ENCODE data around the gene AP4E1.

AP4E1 gene

GRCh38 chr15:50978580-50978979 is 70.1 kb downstream of the AP4E1 start:
- Histone ChIP-seq H3K27me3 (ENCODE audit: control insufficient read depth, insufficient read depth, low read length) (no peaks in the 10 kb centered on the region), H3K9ac (ENCODE audit: low read depth, low read length) (no peak overlapping the region), H3K9me3 (ENCODE audit: control insufficient read depth, insufficient read depth, low read length) (no peaks in the 10 kb centered on the region), H3K36me3 (ENCODE audit: control insufficient read depth, insufficient read depth, low read length) (peaks cover under 1% of the 10 kb centered on the region; the same call in 1 of the 2 replicates), H3K4me1 (ENCODE audit: control insufficient read depth, insufficient read depth, low read length) (no peaks in the 10 kb centered on the region), H3K4me3 (ENCODE audit: low read depth, low read length) (no peak overlapping the region), H3K27ac (ENCODE audit: low read depth, low read length) (no peak overlapping the region)

DNA sequence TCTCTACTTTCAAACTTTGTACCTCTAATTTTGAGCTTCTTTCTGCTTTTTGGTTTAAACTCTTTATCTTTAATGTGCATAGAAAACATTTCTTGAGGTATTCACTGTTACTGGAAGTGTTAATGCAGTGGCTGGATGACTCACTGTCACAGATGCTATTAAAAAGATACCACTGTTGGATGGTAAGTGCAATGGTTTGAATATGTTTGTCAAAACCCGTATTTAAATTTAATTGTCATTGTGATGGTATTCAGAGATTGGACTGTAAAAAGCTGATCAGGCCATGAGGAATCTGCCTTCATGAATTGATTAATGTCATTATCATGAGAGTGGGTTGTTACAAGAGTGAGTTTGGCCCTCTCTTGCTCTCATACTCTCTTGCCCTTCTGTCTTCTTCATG is 70.6 kb downstream of the AP4E1 start:
- H3K9ac ChIP-seq (ENCODE audit: low read depth, low read length), result no peak overlapping the region
- no peak overlapping the region for H3K27ac ChIP-seq (ENCODE audit: low read depth, low read length)
- H3K4me3 ChIP-seq (ENCODE audit: low read depth, low read length), result no peak overlapping the region
- no peaks in the 10 kb centered on the region for H3K27me3 ChIP-seq (ENCODE audit: control insufficient read depth, insufficient read depth, low read length)
- peaks cover 2% of the 10 kb centered on the region; the same call in 1 of the 2 replicates for H3K36me3 ChIP-seq (ENCODE audit: control insufficient read depth, insufficient read depth, low read length)
- H3K9me3 ChIP-seq (ENCODE audit: control insufficient read depth, insufficient read depth, low read length), result no peaks in the 10 kb centered on the region
- H3K4me1 ChIP-seq (ENCODE audit: control insufficient read depth, insufficient read depth, low read length), result no peaks in the 10 kb centered on the region

DNA sequence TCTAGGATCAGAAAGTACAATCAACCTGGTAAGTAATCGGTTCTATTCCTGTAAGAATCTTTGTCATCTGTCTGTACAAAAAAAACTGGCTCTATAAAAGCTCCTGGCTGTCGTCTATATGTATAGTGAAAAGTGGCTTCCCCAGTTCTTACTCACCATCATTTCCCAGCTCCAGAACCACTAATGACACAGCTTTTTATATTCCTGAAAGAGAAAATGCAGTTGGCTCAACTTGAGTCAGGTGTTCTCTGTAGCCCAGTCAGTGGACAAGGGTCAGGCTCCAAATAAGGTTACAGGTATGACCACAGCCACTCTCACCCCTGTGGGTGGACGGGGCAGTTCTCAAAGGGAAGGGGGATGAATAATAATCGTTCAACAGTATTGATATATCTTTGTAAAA is 85.1 kb downstream of the AP4E1 start:
- peaks cover 7% of the 10 kb centered on the region for H3K36me3 ChIP-seq (ENCODE audit: control insufficient read depth, insufficient read depth, low read length)
- H3K27ac ChIP-seq (ENCODE audit: low read depth, low read length), result no peak overlapping the region
- no peak overlapping the region for H3K9ac ChIP-seq (ENCODE audit: low read depth, low read length)
- H3K9me3 ChIP-seq (ENCODE audit: control insufficient read depth, insufficient read depth, low read length), result no peaks in the 10 kb centered on the region
- peaks cover 6% of the 10 kb centered on the region for H3K4me1 ChIP-seq (ENCODE audit: control insufficient read depth, insufficient read depth, low read length)
- no peak overlapping the region for H3K4me3 ChIP-seq (ENCODE audit: low read depth, low read length)
- no peaks in the 10 kb centered on the region for H3K27me3 ChIP-seq (ENCODE audit: control insufficient read depth, insufficient read depth, low read length)

DNA sequence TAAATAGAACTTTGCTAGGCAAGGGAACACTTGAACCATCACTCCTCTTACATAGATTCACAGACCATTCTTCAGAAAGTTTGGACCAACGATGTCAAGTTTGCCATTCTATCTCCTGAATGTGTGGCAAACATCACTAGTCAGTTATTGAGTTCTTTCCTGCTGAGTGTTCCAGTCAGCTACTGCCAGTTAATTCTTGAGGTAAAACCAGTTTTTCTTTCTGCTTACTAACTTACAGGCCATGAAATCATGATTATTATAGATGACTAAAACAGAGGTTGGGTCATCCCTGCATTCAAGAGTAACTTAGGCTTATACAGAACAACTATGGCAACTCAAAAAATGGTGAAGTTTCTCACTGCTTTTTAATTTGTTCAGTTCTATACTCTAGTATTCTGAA is 88.2 kb downstream of the AP4E1 start:
- no peak overlapping the region for H3K27ac ChIP-seq (ENCODE audit: low read depth, low read length)
- H3K9ac ChIP-seq (ENCODE audit: low read depth, low read length), result no peak overlapping the region
- no peaks in the 10 kb centered on the region for H3K27me3 ChIP-seq (ENCODE audit: control insufficient read depth, insufficient read depth, low read length)
- H3K9me3 ChIP-seq (ENCODE audit: control insufficient read depth, insufficient read depth, low read length), result no peaks in the 10 kb centered on the region
- H3K4me3 ChIP-seq (ENCODE audit: low read depth, low read length), result no peak overlapping the region
- H3K4me1 ChIP-seq (ENCODE audit: control insufficient read depth, insufficient read depth, low read length), result no peaks in the 10 kb centered on the region
- peaks cover 7% of the 10 kb centered on the region for H3K36me3 ChIP-seq (ENCODE audit: control insufficient read depth, insufficient read depth, low read length)

DNA sequence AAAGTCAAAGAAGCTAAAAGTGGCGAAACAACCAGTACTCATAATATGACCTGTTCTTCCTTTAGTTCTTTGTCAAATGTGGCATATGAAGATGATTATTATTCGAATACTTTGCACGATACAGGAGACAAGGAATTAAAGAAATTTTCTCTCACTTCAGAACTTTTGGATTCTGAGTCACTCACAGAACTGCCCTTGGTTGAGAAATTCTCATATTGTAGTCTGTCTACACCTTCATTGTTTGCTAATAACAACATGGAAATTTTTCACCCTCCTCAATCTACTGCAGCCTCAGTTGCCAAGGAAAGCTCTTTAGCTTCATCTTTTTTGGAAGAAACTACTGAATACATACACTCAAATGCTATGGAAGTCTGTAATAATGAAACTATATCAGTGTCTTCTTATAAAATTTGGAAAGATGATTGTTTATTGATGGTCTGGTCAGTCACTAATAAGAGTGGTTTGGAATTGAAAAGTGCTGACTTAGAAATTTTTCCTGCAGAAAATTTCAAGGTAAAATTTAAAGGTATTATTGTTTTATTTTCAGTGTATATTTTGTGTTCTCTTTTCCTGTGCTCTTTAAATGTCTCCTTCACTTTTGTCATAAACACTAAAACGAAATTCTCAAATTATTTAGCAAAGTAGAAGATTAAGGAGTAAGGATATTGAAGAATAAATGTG is 89.0 kb downstream of the AP4E1 start:
- Histone ChIP-seq H3K9me3 (ENCODE audit: control insufficient read depth, insufficient read depth, low read length) (no peaks in the 10 kb centered on the region), H3K4me1 (ENCODE audit: control insufficient read depth, insufficient read depth, low read length) (no peaks in the 10 kb centered on the region), H3K36me3 (ENCODE audit: control insufficient read depth, insufficient read depth, low read length) (peaks cover 10% of the 10 kb centered on the region), H3K4me3 (ENCODE audit: low read depth, low read length) (no peak overlapping the region), H3K27me3 (ENCODE audit: control insufficient read depth, insufficient read depth, low read length) (no peaks in the 10 kb centered on the region), H3K9ac (ENCODE audit: low read depth, low read length) (no peak overlapping the region), H3K27ac (ENCODE audit: low read depth, low read length) (no peak overlapping the region)

DNA sequence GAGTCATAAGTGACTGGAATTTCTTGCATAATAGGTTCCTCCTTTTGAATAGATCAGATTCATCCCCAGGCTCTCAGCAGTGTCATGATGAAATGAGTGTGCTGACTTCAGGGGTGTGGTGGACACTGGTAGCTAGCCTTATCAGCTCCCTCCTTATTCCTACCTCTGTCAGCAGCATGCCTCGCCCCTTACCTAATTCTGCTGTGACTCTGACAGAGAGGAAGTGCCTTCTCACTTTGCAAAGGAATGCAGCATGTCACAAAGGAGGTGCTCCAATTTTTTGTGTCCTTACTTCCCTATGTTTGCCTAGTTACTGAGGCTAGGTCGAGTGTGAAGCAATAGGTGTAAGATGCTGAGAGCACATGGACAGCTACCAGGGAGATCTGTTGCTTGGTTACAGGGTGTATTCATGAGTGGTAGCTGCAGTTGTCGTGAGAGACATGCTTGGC is 95.6 kb downstream of the AP4E1 start:
- no peak overlapping the region for H3K27ac ChIP-seq (ENCODE audit: low read depth, low read length)
- H3K27me3 ChIP-seq (ENCODE audit: control insufficient read depth, insufficient read depth, low read length), result no peaks in the 10 kb centered on the region
- H3K4me3 ChIP-seq (ENCODE audit: low read depth, low read length), result no peak overlapping the region

DNA sequence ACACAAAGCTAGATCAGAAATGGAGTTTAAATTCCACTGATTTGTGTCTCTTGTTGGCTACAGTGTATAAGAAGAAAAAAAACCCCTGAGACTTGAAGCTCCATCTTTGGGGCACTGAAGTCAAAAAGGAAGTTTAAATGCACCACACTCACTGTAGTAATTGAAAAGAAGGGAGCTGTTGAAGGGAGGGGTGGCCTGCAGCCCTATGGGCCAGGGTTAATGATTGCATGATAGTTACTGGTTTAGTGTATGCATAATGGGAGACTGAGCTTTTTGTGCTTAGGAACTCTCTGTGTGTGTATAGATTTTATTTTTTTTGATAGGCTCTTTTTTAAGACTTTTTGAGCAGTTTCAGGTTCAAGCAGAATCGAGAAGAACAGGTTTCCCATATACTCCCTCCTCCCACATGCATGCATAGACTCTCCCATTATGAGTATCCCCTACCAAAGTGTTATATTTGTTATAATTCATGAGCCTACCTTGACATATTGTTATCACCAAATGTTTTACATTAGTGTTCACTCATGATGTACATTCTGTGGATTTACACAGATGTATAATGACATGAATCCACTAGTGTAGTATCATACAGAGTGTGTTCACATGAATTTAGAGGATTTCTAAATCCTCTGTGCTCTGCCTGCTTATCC is 98.0 kb downstream of the AP4E1 start:
- 0 out of 2 replicates have a peak, but pooled peaks cover 5% of the 10 kb centered on the region for H3K36me3 ChIP-seq (ENCODE audit: control insufficient read depth, insufficient read depth, low read length)
- no peaks in the 10 kb centered on the region for H3K9me3 ChIP-seq (ENCODE audit: control insufficient read depth, insufficient read depth, low read length)
- H3K4me3 ChIP-seq (ENCODE audit: low read depth, low read length), result no peak overlapping the region
- peaks cover 5% of the 10 kb centered on the region; the same call in 1 of the 2 replicates for H3K4me1 ChIP-seq (ENCODE audit: control insufficient read depth, insufficient read depth, low read length)
- no peak overlapping the region for H3K27ac ChIP-seq (ENCODE audit: low read depth, low read length)
- no peaks in the 10 kb centered on the region for H3K27me3 ChIP-seq (ENCODE audit: control insufficient read depth, insufficient read depth, low read length)
- no peak overlapping the region for H3K9ac ChIP-seq (ENCODE audit: low read depth, low read length)

More for the DNA sequence above, 95.6 kb downstream of the AP4E1 start:
- Histone ChIP-seq H3K9me3 (ENCODE audit: control insufficient read depth, insufficient read depth, low read length) (no peaks in the 10 kb centered on the region), H3K9ac (ENCODE audit: low read depth, low read length) (no peak overlapping the region), H3K36me3 (ENCODE audit: control insufficient read depth, insufficient read depth, low read length) (0 out of 2 replicates have a peak, but pooled peaks cover 5% of the 10 kb centered on the region), H3K4me1 (ENCODE audit: control insufficient read depth, insufficient read depth, low read length) (peaks cover 5% of the 10 kb centered on the region; the same call in 1 of the 2 replicates)

DNA sequence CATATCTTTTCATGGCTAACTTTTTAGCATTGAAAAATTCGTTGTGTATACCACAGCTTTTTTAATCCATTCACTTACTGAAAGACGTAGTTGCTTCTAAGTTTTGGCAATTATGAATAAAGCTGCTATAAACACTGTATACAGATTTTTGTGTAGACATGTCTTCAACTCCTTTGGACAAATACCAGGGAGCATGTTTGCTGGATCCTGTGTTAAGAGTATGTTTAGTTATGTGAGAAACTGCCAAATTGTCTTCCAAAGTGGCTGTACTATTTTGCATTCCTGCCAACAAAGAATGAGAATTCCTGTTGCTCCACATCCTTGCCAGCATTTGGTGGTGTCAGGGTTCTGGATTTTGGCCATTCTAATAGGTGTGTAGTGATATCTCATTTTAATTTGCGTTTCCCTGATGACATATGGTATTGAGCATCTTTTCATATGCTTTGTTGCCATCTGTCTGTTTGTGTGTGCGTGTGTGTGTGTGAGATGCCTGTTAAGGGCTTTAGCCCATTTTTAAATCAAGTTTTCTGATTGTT is 98.7 kb downstream of the AP4E1 start:
- no peaks in the 10 kb centered on the region for H3K9me3 ChIP-seq (ENCODE audit: control insufficient read depth, insufficient read depth, low read length)
- H3K4me3 ChIP-seq (ENCODE audit: low read depth, low read length), result no peak overlapping the region
- peaks cover 5% of the 10 kb centered on the region; the same call in 1 of the 2 replicates for H3K4me1 ChIP-seq (ENCODE audit: control insufficient read depth, insufficient read depth, low read length)
- no peaks in the 10 kb centered on the region for H3K27me3 ChIP-seq (ENCODE audit: control insufficient read depth, insufficient read depth, low read length)
- no peak overlapping the region for H3K9ac ChIP-seq (ENCODE audit: low read depth, low read length)
- no peak overlapping the region for H3K27ac ChIP-seq (ENCODE audit: low read depth, low read length)
- H3K36me3 ChIP-seq (ENCODE audit: control insufficient read depth, insufficient read depth, low read length), result 0 out of 2 replicates have a peak, but pooled peaks cover 5% of the 10 kb centered on the region

- Histone ChIP-seq H3K27ac (ENCODE audit: low read depth, low read length) (no peak overlapping the region), H3K4me1 (ENCODE audit: control insufficient read depth, insufficient read depth, low read length) (no peaks in the 10 kb centered on the region), H3K4me3 (ENCODE audit: low read depth, low read length) (no peak overlapping the region), H3K9ac (ENCODE audit: low read depth, low read length) (no peak overlapping the region), H3K36me3 (ENCODE audit: control insufficient read depth, insufficient read depth, low read length) (no peaks in the 10 kb centered on the region), H3K9me3 (ENCODE audit: control insufficient read depth, insufficient read depth, low read length) (no peaks in the 10 kb centered on the region), H3K27me3 (ENCODE audit: control insufficient read depth, insufficient read depth, low read length) (no peaks in the 10 kb centered on the region)
Observed at GRCh38 chr15:51011212-51011611, 102.7 kb downstream of the AP4E1 start.

- H3K27me3 ChIP-seq (ENCODE audit: control insufficient read depth, insufficient read depth, low read length), result no peaks in the 10 kb centered on the region
- H3K9ac ChIP-seq (ENCODE audit: low read depth, low read length), result no peak overlapping the region
- no peak overlapping the region for H3K27ac ChIP-seq (ENCODE audit: low read depth, low read length)
- H3K4me1 ChIP-seq (ENCODE audit: control insufficient read depth, insufficient read depth, low read length), result no peaks in the 10 kb centered on the region
- no peaks in the 10 kb centered on the region for H3K36me3 ChIP-seq (ENCODE audit: control insufficient read depth, insufficient read depth, low read length)
- no peaks in the 10 kb centered on the region for H3K9me3 ChIP-seq (ENCODE audit: control insufficient read depth, insufficient read depth, low read length)
- no peak overlapping the region for H3K4me3 ChIP-seq (ENCODE audit: low read depth, low read length)
Observed at GRCh38 chr15:51016615-51017014, 108.1 kb downstream of the AP4E1 start.

- Histone ChIP-seq H3K4me1 (ENCODE audit: control insufficient read depth, insufficient read depth, low read length) (no peaks in the 10 kb centered on the region), H3K9me3 (ENCODE audit: control insufficient read depth, insufficient read depth, low read length) (no peaks in the 10 kb centered on the region), H3K27me3 (ENCODE audit: control insufficient read depth, insufficient read depth, low read length) (no peaks in the 10 kb centered on the region)
Observed at GRCh38 chr15:51022206-51022605, 113.7 kb downstream of the AP4E1 start.

More at GRCh38 chr15:51022206-51022605, 113.7 kb downstream of the AP4E1 start:
- Histone ChIP-seq H3K36me3 (ENCODE audit: control insufficient read depth, insufficient read depth, low read length) (no peaks in the 10 kb centered on the region), H3K9ac (ENCODE audit: low read depth, low read length) (no peak overlapping the region), H3K27ac (ENCODE audit: low read depth, low read length) (no peak overlapping the region), H3K4me3 (ENCODE audit: low read depth, low read length) (no peak overlapping the region)
